SJSA1 (cell line): ENCODE results near the gene SMIM41. TPM values are rescaled to one million over a fixed set of nuclear protein-coding genes. Genes with fewer than 3 reads are reported as not detected.

Experiments used
- DNase-seq, 2 experiments: peaks; one replicate each; pipeline ENCODE4 v3.0.0-alpha.2; 2015 to 2020; ENCODE audit warnings: low spot score in 2 of 2, low read depth in 1 of 2
- H3K27ac ChIP-seq: fragments of 250-450 bp; sonication (Bioruptor Pico); 2 replicates; pipeline ENCODE4 v1.5.1; 2020; ENCODE audit warnings: mild to moderate bottlenecking, moderate library complexity
- H3K27me3 ChIP-seq: fragments of 250-450 bp; sonication (Bioruptor Pico); replicated peaks from 2 replicates; pipeline ENCODE4 v1.5.1; 2020; ENCODE audit warnings: mild to moderate bottlenecking, moderate library complexity
- H3K36me3 ChIP-seq: fragments of 250-450 bp; sonication (Bioruptor Pico); 2 replicates; pipeline ENCODE4 v1.5.1; 2020; ENCODE audit warnings: mild to moderate bottlenecking
- H3K4me1 ChIP-seq: fragments of 250-450 bp; sonication (Bioruptor Pico); replicated peaks from 2 replicates; pipeline ENCODE4 v1.6.1; 2021; ENCODE audit warnings: mild to moderate bottlenecking
- H3K4me3 ChIP-seq: fragments of 250-450 bp; sonication (Bioruptor Pico); 2 replicates; pipeline ENCODE4 v1.5.1; 2020; ENCODE audit warnings: mild to moderate bottlenecking
- H3K9me3 ChIP-seq: fragments of 250-450 bp; sonication (Bioruptor Pico); replicated peaks from 2 replicates; pipeline ENCODE4 v1.5.1; 2020; ENCODE audit warnings: mild to moderate bottlenecking
- total RNA-seq: library from RNA; depleted of rRNA; stranded (reverse); fragments of >200 nt; shearing (Covaris generic); gene quantifications from 2 replicates; pipeline ENCODE4 v1.2.3, GENCODE V29; 2014; rRNA removed

The SMIM41 gene
- total RNA-seq = not detected in 2 replicates

GRCh38 chr12:52079576-52080402, at the start of gene SMIM41:
SMIM41 (plus strand) TSS chr12:52079704; CDS start chr12:52079780, 76 bp downstream.
- Histone ChIP-seq H3K27ac (no peak within 1 kb of the TSS), H3K27me3 (no peaks in the 10 kb centered on the region), H3K9me3 (no peaks in the 10 kb centered on the region), H3K4me1 (no peaks in the 10 kb centered on the region), H3K36me3 (peaks cover 40% of the 10 kb centered on the region), H3K4me3 (no peak within 1 kb of the TSS)
- DNase-seq = no peak

- H3K4me3 ChIP-seq = peak overlapping the region; percentile 28
- peaks cover 3% of the 10 kb centered on the region; the same call in 1 of the 2 replicates for H3K36me3 ChIP-seq
- H3K4me1 ChIP-seq = peaks cover 20% of the 10 kb centered on the region
- DNase-seq = no peak
- no peaks in the 10 kb centered on the region for H3K27me3 ChIP-seq
- 0 out of 2 replicates have a peak, but pooled peaks cover 2% of the 10 kb centered on the region for H3K9me3 ChIP-seq
- no peak overlapping the region for H3K27ac ChIP-seq
Observed at GRCh38 chr12:52032446-52032803, 47.1 kb upstream of the SMIM41 start.

GRCh38 chr12:52032804-52033445, 46.6 kb upstream of the SMIM41 start:
- Histone ChIP-seq H3K9me3 (0 out of 2 replicates have a peak, but pooled peaks cover 4% of the 10 kb centered on the region), H3K4me1 (peaks cover 20% of the 10 kb centered on the region), H3K27ac (peak overlapping the region; percentile 83), H3K4me3 (peak overlapping the region; percentile 28), H3K36me3 (peaks cover 4% of the 10 kb centered on the region; the same call in 1 of the 2 replicates), H3K27me3 (no peaks in the 10 kb centered on the region)
- peak; percentile 82 to 97 for DNase-seq

- peaks cover 26% of the 10 kb centered on the region for H3K4me1 ChIP-seq
- DNase-seq = no peak
- no peaks in the 10 kb centered on the region for H3K27me3 ChIP-seq
- H3K4me3 ChIP-seq = peak overlapping the region; percentile 28
- H3K27ac ChIP-seq = peak overlapping the region; percentile 83
- 0 out of 2 replicates have a peak, but pooled peaks cover 4% of the 10 kb centered on the region for H3K9me3 ChIP-seq
- peaks cover 4% of the 10 kb centered on the region; the same call in 1 of the 2 replicates for H3K36me3 ChIP-seq
Observed at GRCh38 chr12:52033446-52034140, 45.9 kb upstream of the SMIM41 start.

GRCh38 chr12:52035190-52035589, 44.3 kb upstream of the SMIM41 start:
- H3K27ac ChIP-seq = no peak overlapping the region
- H3K27me3 ChIP-seq = no peaks in the 10 kb centered on the region
- peaks cover 28% of the 10 kb centered on the region for H3K4me1 ChIP-seq
- H3K9me3 ChIP-seq = 0 out of 2 replicates have a peak, but pooled peaks cover 4% of the 10 kb centered on the region
- no peak for DNase-seq
- H3K4me3 ChIP-seq = no peak overlapping the region
- peaks cover 4% of the 10 kb centered on the region; the same call in 1 of the 2 replicates for H3K36me3 ChIP-seq

GRCh38 chr12:52035926-52036325, 43.6 kb upstream of the SMIM41 start:
- 0 out of 2 replicates have a peak, but pooled peaks cover 4% of the 10 kb centered on the region for H3K9me3 ChIP-seq
- no peak for DNase-seq
- H3K27ac ChIP-seq = no peak overlapping the region
- H3K36me3 ChIP-seq = peaks cover 4% of the 10 kb centered on the region; the same call in 1 of the 2 replicates
- H3K27me3 ChIP-seq = no peaks in the 10 kb centered on the region
- H3K4me1 ChIP-seq = peaks cover 28% of the 10 kb centered on the region
- H3K4me3 ChIP-seq = no peak overlapping the region

GRCh38 chr12:52036587-52037171, 42.8 kb upstream of the SMIM41 start:
- Histone ChIP-seq H3K4me1 (peaks cover 28% of the 10 kb centered on the region), H3K27ac (peak overlapping the region; percentile 63), H3K36me3 (peaks cover 4% of the 10 kb centered on the region; the same call in 1 of the 2 replicates), H3K4me3 (peak overlapping the region; percentile 89), H3K27me3 (no peaks in the 10 kb centered on the region), H3K9me3 (0 out of 2 replicates have a peak, but pooled peaks cover 4% of the 10 kb centered on the region)
- peak; percentile 63 to 84 for DNase-seq

GRCh38 chr12:52037248-52037861, 42.1 kb upstream of the SMIM41 start:
- DNase-seq = peak; percentile 53 to 69
- peaks cover 26% of the 10 kb centered on the region for H3K4me1 ChIP-seq

GRCh38 chr12:52038447-52038846, 41.1 kb upstream of the SMIM41 start:
- DNase-seq = no peak
- Histone ChIP-seq H3K36me3 (peaks cover 15% of the 10 kb centered on the region; the same call in 1 of the 2 replicates), H3K9me3 (0 out of 2 replicates have a peak, but pooled peaks cover 4% of the 10 kb centered on the region), H3K27ac (no peak overlapping the region), H3K4me1 (peaks cover 19% of the 10 kb centered on the region), H3K27me3 (no peaks in the 10 kb centered on the region), H3K4me3 (no peak overlapping the region; the same call in 1 of the 2 replicates)

More at GRCh38 chr12:52037248-52037861, 42.1 kb upstream of the SMIM41 start:
- H3K27me3 ChIP-seq = no peaks in the 10 kb centered on the region
- H3K9me3 ChIP-seq = 0 out of 2 replicates have a peak, but pooled peaks cover 4% of the 10 kb centered on the region
- H3K36me3 ChIP-seq = peaks cover 6% of the 10 kb centered on the region; the same call in 1 of the 2 replicates
- peak overlapping the region; percentile 88 for H3K27ac ChIP-seq
- peak overlapping the region; percentile 89 for H3K4me3 ChIP-seq

- no peaks in the 10 kb centered on the region for H3K27me3 ChIP-seq
- no peak overlapping the region for H3K4me3 ChIP-seq
- H3K27ac ChIP-seq = no peak overlapping the region
- DNase-seq = no peak
- peaks cover 19% of the 10 kb centered on the region for H3K36me3 ChIP-seq
- 0 out of 2 replicates have a peak, but pooled peaks cover 4% of the 10 kb centered on the region for H3K9me3 ChIP-seq
- peaks cover 16% of the 10 kb centered on the region for H3K4me1 ChIP-seq
Observed at GRCh38 chr12:52041035-52041434, 38.5 kb upstream of the SMIM41 start.

- H3K27ac ChIP-seq = no peak overlapping the region
- no peak overlapping the region for H3K4me3 ChIP-seq
- H3K27me3 ChIP-seq = no peaks in the 10 kb centered on the region
- H3K9me3 ChIP-seq = 0 out of 2 replicates have a peak, but pooled peaks cover 4% of the 10 kb centered on the region
- H3K36me3 ChIP-seq = peaks cover 19% of the 10 kb centered on the region
- DNase-seq = no peak
- H3K4me1 ChIP-seq = peaks cover 10% of the 10 kb centered on the region
Observed at GRCh38 chr12:52041695-52042123, 37.8 kb upstream of the SMIM41 start.

- no peak for DNase-seq
- Histone ChIP-seq H3K9me3 (no peaks in the 10 kb centered on the region), H3K36me3 (peaks cover 18% of the 10 kb centered on the region), H3K4me1 (peaks cover 8% of the 10 kb centered on the region; the same call in 1 of the 2 replicates), H3K4me3 (no peak overlapping the region), H3K27me3 (no peaks in the 10 kb centered on the region), H3K27ac (no peak overlapping the region)
Observed at GRCh38 chr12:52042706-52043385, 36.7 kb upstream of the SMIM41 start.
